ENCODE results near the gene ATP6V0B.

ATP6V0B gene

DNA sequence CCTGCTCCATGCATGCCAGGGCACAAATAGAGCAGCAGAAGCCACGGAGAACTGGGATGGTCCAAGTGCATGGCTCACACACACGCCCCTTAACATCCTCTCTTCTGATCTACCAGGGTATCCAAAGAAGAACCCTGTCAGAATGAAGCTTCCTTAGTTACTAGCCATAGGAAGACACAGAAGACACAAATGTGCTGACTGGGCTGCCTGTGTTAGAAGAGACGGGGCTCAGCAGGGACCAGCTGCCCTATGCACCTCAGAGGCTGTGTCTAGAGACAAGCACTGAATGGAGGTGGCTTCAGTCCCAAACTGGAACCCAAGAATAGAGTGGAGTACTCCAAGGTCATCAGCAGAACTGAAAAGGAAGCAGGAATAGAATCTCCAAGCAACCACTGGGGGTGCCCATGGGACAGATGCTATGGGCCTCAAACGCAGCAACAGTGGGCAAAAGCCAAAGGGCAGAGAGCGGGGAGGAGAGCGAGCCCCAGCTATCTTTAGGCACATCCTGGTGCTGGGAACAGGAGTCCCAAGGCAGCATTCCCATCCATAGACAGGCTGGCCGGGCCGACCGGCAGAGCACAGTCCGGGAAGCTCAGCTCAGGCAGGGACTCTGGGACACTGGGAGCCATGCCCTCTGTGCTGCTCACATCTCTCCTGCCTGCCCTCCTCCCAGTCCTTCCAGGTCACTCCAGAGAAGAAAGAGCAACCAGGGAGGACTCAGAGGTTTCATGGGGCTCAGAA lies 47.0 kb downstream of the ATP6V0B start:
- in situ Hi-C loops (cut with HindIII; ENCODE audit: low sequenced_read_pairs) = no loop called here

DNA sequence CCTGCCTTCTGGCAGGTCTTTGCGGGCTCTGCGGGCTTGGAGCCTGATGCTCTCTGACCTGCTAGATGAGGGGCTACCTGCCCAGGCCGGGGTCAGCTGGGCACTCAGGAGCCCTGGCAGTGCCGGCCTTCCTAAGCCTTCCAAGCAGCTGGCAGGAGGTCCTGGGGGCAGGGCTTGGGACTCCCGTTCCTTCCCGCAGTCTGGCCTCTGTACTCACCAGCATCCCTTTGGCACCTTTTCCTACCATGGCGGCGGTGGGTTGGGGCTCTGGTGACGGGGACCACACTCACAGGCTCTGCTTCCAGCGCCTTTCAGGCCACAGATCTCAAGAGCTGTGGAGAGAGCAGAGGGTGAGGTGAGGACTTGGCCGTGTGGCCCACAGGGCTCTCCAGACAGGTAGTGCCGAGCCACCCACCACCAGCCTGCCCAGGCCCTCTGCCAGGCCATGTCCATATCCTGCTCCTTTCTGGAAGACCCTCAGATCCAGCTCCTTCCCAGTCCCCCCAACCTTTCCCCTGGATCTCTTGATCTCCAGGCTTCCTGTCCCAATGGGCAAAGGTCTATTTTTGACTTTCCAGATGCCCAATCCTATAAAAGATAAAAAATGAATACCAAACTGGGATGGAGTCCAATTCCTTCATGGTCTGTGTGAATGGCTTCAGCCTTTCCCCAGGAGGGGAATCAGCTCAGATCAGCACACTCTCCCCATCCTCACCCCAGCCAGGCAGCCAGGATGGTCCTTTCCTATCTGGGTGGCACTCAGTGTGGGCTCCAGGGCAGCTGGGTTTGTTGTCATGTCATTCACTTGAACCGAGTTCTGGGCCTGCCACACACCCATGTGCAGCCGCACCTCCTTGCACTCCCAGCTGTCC lies 49.5 kb downstream of the ATP6V0B start:
- in situ Hi-C loops (cut with HindIII; ENCODE audit: low sequenced_read_pairs) = no loop called here

DNA sequence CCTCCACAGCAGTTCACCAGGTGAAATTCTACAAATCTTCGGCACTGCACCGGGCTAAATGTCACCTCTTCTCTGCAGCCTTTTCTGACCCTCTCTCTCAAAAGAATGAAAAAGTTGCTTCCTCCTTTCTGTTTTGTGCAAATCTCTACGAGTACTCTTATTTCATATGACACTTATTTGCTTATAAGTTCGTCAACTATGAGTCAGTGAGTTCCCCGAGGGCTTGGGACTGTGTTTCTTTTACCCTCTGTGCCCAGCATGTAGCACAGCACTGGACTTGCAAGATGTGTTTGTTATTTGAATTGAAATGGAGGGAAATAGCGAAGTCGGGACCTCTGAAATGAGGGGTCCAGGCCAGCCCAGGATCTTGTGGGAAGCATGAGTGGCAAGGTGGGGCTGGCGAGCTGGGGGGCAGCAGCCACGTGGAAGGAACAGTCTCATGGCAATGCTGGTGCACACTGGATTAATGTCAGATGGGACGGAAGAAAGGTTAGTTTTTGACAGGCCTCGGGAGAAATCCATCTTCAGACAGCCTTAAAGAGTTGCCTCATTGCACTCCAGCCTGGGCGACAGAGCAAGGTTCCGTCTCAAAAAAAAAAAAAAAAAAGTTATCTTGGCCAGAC lies 50.3 kb downstream of the ATP6V0B start:
- in situ Hi-C loops (cut with HindIII; ENCODE audit: low sequenced_read_pairs) = loop anchor here (5.0 kb wide), 2 partner anchors 53 to 88 kb away; partner anchors contain the start of genes ATP6V0B and DPH2

DNA sequence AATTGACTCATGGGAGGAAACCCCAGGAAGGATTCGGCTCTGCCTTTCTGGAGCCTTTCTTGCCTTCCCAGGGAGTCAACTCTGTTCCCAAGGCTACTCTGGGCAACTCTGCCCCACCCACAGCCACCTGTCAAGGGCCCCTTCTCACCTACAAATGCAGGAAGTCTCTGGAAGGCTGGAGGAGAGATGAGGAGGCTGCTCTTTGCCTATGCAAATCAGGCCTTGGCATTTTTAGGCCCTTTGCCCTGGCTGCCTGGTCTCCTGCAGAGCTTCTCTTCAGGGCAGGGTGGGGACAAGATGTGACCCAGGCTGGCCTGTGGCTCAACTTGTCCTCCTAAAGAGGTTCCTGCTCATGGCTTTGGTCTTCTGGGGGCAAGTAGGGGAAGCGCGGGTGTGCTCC lies 51.1 kb downstream of the ATP6V0B start:
- in situ Hi-C loops (cut with HindIII; ENCODE audit: low sequenced_read_pairs) = loop anchor here (5.0 kb wide), 2 partner anchors 54 to 89 kb away; partner anchors contain the start of genes ATP6V0B and DPH2

DNA sequence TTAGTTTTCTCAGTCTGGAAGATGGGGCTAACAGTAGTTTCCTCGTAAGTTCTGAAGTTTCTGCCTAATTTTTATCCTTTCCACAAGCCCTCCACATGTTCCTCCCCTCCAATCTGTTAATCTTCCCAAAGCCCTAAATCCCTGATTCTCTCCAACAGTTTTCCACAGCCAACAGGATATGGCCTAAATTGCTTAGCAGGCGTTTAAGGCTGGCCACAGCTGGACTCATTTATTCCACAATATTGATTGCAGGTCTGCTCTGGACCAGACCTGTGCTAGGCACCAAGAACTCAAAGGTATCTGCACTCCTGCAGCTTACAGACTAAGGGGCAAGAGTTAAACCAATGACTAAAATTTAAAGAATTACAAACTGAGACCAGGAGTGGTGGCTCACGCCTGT lies 52.6 kb downstream of the ATP6V0B start:
- in situ Hi-C loops (cut with HindIII; ENCODE audit: low sequenced_read_pairs) = loop anchor here (5.0 kb wide), 2 partner anchors 55 to 90 kb away; partner anchors contain the start of genes ATP6V0B and DPH2

All from endothelial cell of hepatic sinusoid (primary cell).